ENCODE measurements around the gene MYO7B.

The MYO7B gene

DNA sequence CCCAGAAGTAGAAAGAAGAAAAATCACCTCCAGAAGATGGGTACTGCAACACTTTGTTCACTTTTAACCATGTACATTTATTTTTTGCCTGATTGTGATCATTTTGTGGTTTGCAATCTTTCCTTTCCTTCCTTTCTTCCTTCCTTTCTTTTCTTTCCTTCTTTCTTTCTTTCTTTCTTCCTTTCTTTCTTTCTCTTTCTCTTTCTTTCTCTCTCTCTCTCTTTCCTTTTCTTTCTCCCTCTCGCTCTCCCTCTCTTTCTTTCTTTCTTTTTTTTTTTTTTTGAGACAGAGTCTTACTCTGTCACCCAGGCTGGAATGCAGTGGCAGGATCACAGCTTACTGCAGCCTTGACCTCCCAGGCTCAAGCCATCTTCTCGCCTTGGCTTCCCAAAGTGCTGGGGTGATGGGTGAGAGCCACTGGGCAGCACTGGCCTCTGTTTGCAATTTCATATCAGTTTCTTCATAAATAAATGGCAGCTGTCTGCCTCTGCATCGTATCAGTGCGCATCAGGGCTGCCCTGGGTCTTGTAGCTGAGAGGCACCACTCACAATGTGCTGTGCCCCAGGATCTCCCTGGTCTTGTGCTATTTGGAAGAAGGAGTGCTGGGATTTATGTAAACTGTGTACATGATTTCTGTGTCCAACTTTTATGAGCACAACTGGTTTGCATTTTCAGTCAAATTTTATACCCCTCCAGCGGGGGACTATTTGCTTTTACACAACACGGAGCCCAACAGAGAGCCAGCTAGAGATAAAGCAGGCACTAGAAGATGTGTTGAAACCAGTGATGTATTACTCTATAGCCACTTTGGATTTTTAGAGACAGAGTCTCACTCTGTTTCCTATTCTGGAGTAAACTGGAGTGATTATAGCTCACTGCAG lies 146.7 kb downstream of the MYO7B start:
- H3K36me3 ChIP-seq (ENCODE audit: control insufficient read depth, insufficient read depth, low read length) = no peaks in the 10 kb centered on the region
- DNase-seq (ENCODE audit: low read depth, low spot score) = no peak
- no peak overlapping the region for H3K4me3 ChIP-seq (ENCODE audit: low read length)
- H3K27me3 ChIP-seq (ENCODE audit: control insufficient read depth, insufficient read depth, low read length) = no peaks in the 10 kb centered on the region
- WGBS (ENCODE audit: insufficient coverage, insufficient read length) = no CpG with 5 or more reads among the region's 6 CpGs
- no peak overlapping the region for H3K27ac ChIP-seq (ENCODE audit: low read length)
- H3K9me3 ChIP-seq (ENCODE audit: control insufficient read depth, insufficient read depth, low read length) = no peaks in the 10 kb centered on the region
- H3K4me1 ChIP-seq (ENCODE audit: control insufficient read depth, insufficient read depth, low read length) = no peaks in the 10 kb centered on the region

DNA sequence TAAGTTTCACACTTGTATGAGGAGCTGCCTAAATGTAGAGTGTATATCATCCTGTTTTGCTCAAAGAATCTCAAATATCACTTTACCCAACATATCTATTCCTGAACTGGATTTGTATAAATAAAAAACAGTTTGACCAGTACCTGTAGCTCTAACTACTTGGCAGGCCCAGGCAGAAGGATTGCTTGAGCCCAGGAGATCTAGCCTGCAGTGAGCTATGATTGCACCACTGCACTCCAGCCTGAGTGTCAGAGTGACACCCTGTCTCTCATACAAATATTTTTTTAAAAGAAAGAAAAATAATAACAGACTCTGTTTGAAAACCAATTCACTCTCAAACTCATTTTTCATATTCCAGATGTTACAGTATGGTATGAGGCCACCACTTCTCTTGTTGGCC lies 147.6 kb downstream of the MYO7B start:
- Histone ChIP-seq H3K4me1 (ENCODE audit: control insufficient read depth, insufficient read depth, low read length) (no peaks in the 10 kb centered on the region), H3K27me3 (ENCODE audit: control insufficient read depth, insufficient read depth, low read length) (no peaks in the 10 kb centered on the region), H3K4me3 (ENCODE audit: low read length) (no peak overlapping the region), H3K36me3 (ENCODE audit: control insufficient read depth, insufficient read depth, low read length) (no peaks in the 10 kb centered on the region), H3K9me3 (ENCODE audit: control insufficient read depth, insufficient read depth, low read length) (no peaks in the 10 kb centered on the region), H3K27ac (ENCODE audit: low read length) (no peak overlapping the region)
- no peak for DNase-seq (ENCODE audit: low read depth, low spot score)

DNA sequence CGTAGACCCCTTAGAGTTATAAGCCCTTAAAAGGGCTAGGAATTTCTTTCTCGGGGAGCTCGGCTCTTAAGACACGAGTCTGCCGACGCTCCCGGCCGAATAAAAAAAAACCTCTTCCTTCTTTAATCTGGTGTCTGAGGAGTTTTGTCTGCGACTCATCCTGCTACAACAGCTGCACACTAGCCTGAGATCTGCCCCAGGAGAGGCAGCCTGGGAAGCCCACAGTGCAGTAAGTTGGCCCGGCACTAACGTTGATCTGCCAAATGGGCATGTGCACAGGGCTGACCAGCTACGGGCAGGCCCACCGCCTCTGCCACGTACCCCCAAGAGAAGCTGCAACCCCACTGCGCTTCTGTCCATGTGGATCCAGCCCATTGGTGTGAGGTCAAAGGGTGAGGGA lies 148.3 kb downstream of the MYO7B start:
- Histone ChIP-seq H3K27ac (ENCODE audit: low read length) (no peak overlapping the region), H3K9me3 (ENCODE audit: control insufficient read depth, insufficient read depth, low read length) (no peaks in the 10 kb centered on the region), H3K27me3 (ENCODE audit: control insufficient read depth, insufficient read depth, low read length) (no peaks in the 10 kb centered on the region), H3K4me1 (ENCODE audit: control insufficient read depth, insufficient read depth, low read length) (no peaks in the 10 kb centered on the region), H3K36me3 (ENCODE audit: control insufficient read depth, insufficient read depth, low read length) (no peaks in the 10 kb centered on the region), H3K4me3 (ENCODE audit: low read length) (no peak overlapping the region)
- WGBS (ENCODE audit: insufficient coverage, insufficient read length) = no CpG with 5 or more reads among the region's 15 CpGs
- no peak for DNase-seq (ENCODE audit: low read depth, low spot score)

DNA sequence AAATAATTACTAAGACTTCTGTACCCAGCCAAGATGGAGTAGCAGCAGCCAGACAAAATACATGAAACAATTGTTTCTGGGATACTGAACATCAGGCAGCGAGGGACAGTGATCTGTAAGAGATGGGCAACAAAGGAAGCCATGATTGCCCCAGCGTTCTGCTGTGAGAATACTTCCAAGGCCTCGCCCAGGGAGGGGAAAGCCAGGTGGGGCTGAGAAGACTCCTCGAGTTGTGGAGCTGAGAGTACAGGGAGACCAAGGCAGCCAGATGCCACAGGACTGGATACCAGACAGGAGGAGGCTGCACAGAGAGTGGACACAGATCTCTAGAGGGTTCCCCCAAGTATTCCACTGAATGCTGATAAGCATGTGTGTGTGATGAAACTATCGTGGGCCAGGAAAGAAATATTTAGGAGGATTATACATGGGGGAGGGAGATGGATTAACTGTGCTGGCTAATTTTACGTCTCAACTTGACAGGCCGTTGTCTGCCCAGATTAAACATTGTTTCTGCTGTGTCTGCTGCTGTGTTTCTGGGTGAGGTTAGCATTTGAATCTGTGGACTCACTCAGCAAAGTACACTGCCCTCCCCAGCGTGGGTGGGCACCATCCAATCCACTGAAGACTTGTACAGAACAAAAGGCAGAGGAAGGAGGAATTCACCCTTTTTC lies 150.1 kb downstream of the MYO7B start:
- DNase-seq (ENCODE audit: low read depth, low spot score) = no peak
- H3K4me3 ChIP-seq (ENCODE audit: low read length) = no peak overlapping the region
- H3K9me3 ChIP-seq (ENCODE audit: control insufficient read depth, insufficient read depth, low read length) = 0 out of 2 replicates have a peak, but pooled peaks cover 3% of the 10 kb centered on the region
- no peaks in the 10 kb centered on the region for H3K36me3 ChIP-seq (ENCODE audit: control insufficient read depth, insufficient read depth, low read length)
- no peaks in the 10 kb centered on the region for H3K27me3 ChIP-seq (ENCODE audit: control insufficient read depth, insufficient read depth, low read length)
- WGBS (ENCODE audit: insufficient coverage, insufficient read length) = no CpG with 5 or more reads among the region's 8 CpGs
- no peak overlapping the region for H3K27ac ChIP-seq (ENCODE audit: low read length)
- no peaks in the 10 kb centered on the region for H3K4me1 ChIP-seq (ENCODE audit: control insufficient read depth, insufficient read depth, low read length)

All from iPS DF 6.9 (cell line).